GM19043 (cell line): ENCODE results near the gene CANT1.
"Not testable (repeated sequence)": the region's sequence is repeated elsewhere in the genome, so short reads cannot be mapped to it uniquely, and the experiment has no call there.

Experiments used
- ATAC-seq: cut with Tn5 transposase; IDR thresholded peaks from one replicate; pipeline ENCODE4 v1.9.1; 2021; ENCODE audit warnings: low read depth; ENCODE audit not compliant: unreplicated experiment

Gene CANT1

GRCh38 chr17:79043931-79044320 is 34.4 kb upstream of the CANT1 start:
- ATAC-seq: no peak

- no peak for ATAC-seq
Measured at GRCh38 chr17:79043191-79043930, 33.8 kb upstream of the CANT1 start.

GRCh38 chr17:79042421-79043190 is 33.0 kb upstream of the CANT1 start:
- ATAC-seq: no peak

- ATAC-seq: no peak
Measured at GRCh38 chr17:79041723-79042420, 32.3 kb upstream of the CANT1 start.

- ATAC-seq: no peak
Measured at GRCh38 chr17:79041041-79041570, 31.5 kb upstream of the CANT1 start.

GRCh38 chr17:79039886-79040285 is 30.3 kb upstream of the CANT1 start:
- ATAC-seq: no peak

GRCh38 chr17:79039171-79039570 is 29.6 kb upstream of the CANT1 start:
- ATAC-seq: no peak

- ATAC-seq: no peak
Measured at GRCh38 chr17:79038545-79039135, 29.1 kb upstream of the CANT1 start.

- ATAC-seq: no peak
Measured at GRCh38 chr17:79036596-79036995, 27.0 kb upstream of the CANT1 start.

GRCh38 chr17:79036181-79036580 is 26.6 kb upstream of the CANT1 start:
- no peak for ATAC-seq

- no peak for ATAC-seq
Measured at GRCh38 chr17:79035686-79036085, 26.1 kb upstream of the CANT1 start.

GRCh38 chr17:79034931-79035485 is 25.4 kb upstream of the CANT1 start:
- no peak for ATAC-seq

- no peak for ATAC-seq
Measured at GRCh38 chr17:79033741-79034501, 24.4 kb upstream of the CANT1 start.

- no peak for ATAC-seq
Measured at GRCh38 chr17:79033046-79033616, 23.6 kb upstream of the CANT1 start.

GRCh38 chr17:79031996-79032875 is 22.7 kb upstream of the CANT1 start:
- ATAC-seq: no peak

- ATAC-seq: not testable (repeated sequence)
Measured at GRCh38 chr17:79030636-79031035, 21.1 kb upstream of the CANT1 start.

GRCh38 chr17:79029327-79030009 is 19.9 kb upstream of the CANT1 start:
- no peak for ATAC-seq
